Measurements from ENCODE around the gene GET4.

The GET4 gene

GRCh38 chr7:902996-903395 lies 26.6 kb downstream of the GET4 start:
- no peak overlapping the region for H3K4me3 ChIP-seq (ENCODE audit: low read length)
- no peak for DNase-seq (ENCODE audit: low read depth)
- TF ChIP-seq CTCF (conservative IDR thresholded peaks at IDR 0.05; ENCODE audit: low read length), result no peak

DNA sequence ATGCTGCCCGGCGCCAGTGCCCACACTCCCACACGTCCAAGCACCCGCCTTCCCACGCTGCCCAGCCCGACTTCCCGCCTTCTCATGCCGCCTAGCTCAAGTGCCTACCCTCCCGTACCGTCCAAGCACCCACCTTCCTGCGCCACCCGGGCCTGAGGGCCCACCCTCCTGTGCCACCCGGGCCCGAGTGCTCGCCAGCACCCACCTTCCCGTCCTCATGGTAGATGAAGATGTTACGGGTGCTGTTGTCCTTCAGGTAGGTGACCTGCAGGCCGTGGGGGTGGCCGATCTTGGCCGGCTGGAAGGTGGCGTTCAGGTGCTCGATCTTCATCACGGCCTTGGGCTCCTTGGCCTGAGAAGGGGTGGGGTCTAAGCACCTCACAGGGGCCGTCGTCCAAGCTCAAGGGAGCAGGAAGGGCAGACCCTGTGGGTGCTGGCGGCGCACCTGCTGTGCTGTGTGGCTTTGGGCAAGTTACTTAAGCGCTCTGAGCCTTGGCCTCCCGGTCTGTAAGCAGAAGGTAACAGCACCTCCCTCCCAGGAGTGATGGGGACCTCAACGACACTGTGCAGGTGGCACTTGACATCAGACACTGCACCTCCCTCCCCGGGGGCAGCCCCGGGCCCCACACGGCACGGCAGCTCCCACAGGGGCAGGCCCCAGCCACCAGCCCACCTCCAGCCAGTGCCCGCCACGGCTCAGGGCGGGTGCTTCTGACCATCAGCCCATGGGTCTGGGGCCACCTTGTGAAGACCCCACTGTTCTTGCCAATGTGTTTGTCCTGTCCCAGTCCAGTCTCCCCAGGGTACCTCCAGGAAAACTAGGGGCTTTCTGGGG lies 27.8 kb downstream of the GET4 start:
- no peak for DNase-seq (ENCODE audit: low read depth)
- H3K4me3 ChIP-seq (ENCODE audit: low read length), result peak overlapping the region; percentile 39
- no peak for TF ChIP-seq CTCF (conservative IDR thresholded peaks at IDR 0.05; ENCODE audit: low read length)

DNA sequence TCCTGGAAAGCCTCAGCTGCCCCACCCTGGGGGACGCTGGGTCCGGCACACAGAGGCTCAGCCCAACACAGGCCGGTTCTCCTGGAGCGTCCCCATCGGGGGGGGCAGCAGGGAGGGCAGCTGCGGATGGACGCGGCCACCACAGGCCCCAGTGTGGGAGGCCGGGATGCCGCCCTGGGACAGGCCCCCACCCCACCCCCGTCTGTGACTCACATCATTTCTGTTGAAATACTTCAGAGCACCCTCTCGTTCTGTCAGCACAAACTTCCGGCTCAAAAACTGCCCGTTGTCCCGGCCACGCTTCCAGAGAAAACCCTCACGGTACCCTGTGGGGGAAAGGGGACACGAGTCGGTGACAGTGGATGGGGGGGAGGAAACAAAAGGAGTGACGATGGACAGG lies 28.5 kb downstream of the GET4 start:
- peak overlapping the region; percentile 39 for H3K4me3 ChIP-seq (ENCODE audit: low read length)
- peak; percentile 72 for DNase-seq (ENCODE audit: low read depth)
- no peak for TF ChIP-seq CTCF (conservative IDR thresholded peaks at IDR 0.05; ENCODE audit: low read length)

DNA sequence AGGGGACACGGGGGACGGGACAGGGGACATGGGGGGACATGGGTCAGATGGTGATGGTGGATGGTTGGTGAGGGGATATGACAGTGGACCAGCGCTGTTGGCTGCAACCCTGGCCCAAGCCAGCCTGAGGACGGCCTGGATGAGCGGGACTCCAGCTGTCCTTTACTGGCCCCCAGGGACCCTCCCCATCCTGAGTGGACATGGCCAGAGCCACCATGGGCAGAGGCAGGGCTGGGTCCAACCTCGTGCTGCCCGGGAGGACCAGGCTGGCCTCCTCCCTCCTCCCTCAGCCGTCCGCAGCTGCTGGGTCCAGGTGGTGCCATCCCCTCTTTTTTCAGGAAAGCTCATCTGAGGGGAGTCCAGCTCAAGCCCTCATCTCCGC lies 30.4 kb downstream of the GET4 start:
- H3K4me3 ChIP-seq (ENCODE audit: low read length), result no peak overlapping the region
- no peak for TF ChIP-seq CTCF (conservative IDR thresholded peaks at IDR 0.05; ENCODE audit: low read length)
- no peak for DNase-seq (ENCODE audit: low read depth)

DNA sequence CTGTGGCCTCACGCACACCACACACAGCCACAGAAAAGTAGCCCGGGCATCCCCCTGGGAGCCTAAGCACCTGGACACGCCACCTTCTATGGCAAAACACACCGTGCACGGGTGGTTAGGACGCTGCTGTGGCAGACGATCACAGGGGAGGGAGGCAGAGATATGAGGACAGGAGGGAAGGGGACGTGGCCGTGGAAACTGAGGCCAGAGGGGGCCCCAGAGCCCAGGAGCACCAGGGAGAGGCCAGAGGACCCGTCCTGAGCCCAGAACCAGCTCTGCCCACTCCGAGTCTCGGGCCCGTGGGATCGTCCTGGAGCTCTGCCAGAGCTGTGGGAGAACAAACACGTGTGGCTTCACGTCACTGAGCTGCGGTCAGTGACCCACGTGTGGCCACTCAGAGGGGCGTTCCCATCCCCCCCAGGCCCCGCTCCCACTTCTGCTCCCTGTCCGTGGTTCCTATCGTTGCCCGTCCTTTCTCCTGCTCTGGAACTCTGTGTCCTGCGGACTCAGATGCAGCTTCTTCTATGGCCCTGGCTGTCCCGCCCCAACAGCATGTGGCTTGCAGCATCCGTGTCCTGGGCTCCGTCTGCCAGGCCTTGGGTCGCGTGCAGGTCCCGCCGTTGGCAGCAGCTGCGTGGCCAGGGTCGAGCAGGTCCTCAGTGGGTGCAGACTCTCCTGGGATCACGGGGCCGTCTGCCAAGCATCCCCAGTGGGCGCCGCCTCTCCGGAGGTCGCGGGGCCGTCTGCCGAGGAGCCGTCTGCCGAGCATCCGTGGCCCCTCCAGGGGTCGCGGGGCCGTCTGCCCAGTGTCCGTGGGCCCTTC lies 31.0 kb downstream of the GET4 start:
- no peak overlapping the region for H3K4me3 ChIP-seq (ENCODE audit: low read length)
- DNase-seq (ENCODE audit: low read depth), result no peak
- TF ChIP-seq CTCF (conservative IDR thresholded peaks at IDR 0.05; ENCODE audit: low read length), result no peak

GRCh38 chr7:908159-908581 lies 31.8 kb downstream of the GET4 start:
- no peak overlapping the region for H3K4me3 ChIP-seq (ENCODE audit: low read length)
- no peak for TF ChIP-seq CTCF (conservative IDR thresholded peaks at IDR 0.05; ENCODE audit: low read length)
- DNase-seq (ENCODE audit: low read depth), result no peak

All from AG10803 (cell line).